ENCODE results near the gene CD99. TPM values are rescaled to one million over a fixed set of nuclear protein-coding genes. Genes with fewer than 3 reads are reported as not detected.
A peak's percentile ranks its signal among the peaks of the same experiment; 100 is the strongest.

CD99 gene
- total and polyA plus RNA-seq, 2 of the 13 experiments (the other 11 are each of a cell fraction or from before 2014, with no cell fraction given): 78.8 to 111 TPM

DNA sequence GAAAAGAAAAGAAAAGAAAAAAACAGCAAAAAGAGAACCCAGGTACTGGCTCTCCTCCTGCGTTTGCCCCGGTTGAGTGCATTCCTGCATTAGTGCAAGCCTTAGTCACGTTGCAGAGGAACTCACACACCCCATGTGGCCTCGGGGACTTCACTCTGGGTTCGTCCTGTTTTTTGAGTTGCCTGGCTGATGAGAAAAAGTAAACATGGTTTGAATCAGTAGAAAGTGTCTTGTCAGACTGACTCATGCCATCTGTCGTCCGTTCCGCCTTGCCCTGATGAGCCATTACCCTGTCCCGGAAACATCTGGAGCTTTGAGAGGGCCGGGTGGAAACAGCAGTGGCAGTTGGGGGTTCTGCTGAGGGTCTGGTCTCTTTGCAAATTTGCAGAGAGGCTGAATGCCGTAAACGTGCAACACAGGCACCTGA is 16.3 kb downstream of the CD99 start (continued):
- peak; percentile 17; the same call in 1 of the 2 replicates for TF ChIP-seq UBTF (CRISPR knock-in tag; IDR thresholded peaks at IDR 0.05)
- no peak for TF ChIP-seq ZNF142 (CRISPR knock-in tag; IDR thresholded peaks at IDR 0.05)
- no peak for TF ChIP-seq ZNF775 (CRISPR knock-in tag; IDR thresholded peaks at IDR 0.05; ENCODE audit: borderline replicate concordance)
- TF ChIP-seq ZNF75D (CRISPR knock-in tag; IDR thresholded peaks at IDR 0.05; ENCODE audit: borderline replicate concordance): no peak
- TF ChIP-seq, protein P1, sequence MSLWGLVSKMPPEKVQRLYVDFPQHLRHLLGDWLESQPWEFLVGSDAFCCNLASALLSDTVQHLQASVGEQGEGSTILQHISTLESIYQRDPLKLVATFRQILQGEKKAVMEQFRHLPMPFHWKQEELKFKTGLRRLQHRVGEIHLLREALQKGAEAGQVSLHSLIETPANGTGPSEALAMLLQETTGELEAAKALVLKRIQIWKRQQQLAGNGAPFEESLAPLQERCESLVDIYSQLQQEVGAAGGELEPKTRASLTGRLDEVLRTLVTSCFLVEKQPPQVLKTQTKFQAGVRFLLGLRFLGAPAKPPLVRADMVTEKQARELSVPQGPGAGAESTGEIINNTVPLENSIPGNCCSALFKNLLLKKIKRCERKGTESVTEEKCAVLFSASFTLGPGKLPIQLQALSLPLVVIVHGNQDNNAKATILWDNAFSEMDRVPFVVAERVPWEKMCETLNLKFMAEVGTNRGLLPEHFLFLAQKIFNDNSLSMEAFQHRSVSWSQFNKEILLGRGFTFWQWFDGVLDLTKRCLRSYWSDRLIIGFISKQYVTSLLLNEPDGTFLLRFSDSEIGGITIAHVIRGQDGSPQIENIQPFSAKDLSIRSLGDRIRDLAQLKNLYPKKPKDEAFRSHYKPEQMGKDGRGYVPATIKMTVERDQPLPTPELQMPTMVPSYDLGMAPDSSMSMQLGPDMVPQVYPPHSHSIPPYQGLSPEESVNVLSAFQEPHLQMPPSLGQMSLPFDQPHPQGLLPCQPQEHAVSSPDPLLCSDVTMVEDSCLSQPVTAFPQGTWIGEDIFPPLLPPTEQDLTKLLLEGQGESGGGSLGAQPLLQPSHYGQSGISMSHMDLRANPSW (CRISPR knock-in tag; IDR thresholded peaks at IDR 0.05; ENCODE audit: borderline replicate concordance): no peak
- no peak for TF ChIP-seq ZSCAN20 (CRISPR knock-in tag; IDR thresholded peaks at IDR 0.05; ENCODE audit: borderline replicate concordance)
- no peak for TF ChIP-seq NFRKB (IDR thresholded peaks at IDR 0.05)
- TF ChIP-seq, protein P2, sequence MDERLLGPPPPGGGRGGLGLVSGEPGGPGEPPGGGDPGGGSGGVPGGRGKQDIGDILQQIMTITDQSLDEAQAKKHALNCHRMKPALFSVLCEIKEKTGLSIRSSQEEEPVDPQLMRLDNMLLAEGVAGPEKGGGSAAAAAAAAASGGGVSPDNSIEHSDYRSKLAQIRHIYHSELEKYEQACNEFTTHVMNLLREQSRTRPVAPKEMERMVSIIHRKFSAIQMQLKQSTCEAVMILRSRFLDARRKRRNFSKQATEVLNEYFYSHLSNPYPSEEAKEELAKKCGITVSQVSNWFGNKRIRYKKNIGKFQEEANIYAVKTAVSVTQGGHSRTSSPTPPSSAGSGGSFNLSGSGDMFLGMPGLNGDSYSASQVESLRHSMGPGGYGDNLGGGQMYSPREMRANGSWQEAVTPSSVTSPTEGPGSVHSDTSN (CRISPR knock-in tag; IDR thresholded peaks at IDR 0.05): no peak
- no peak for TF ChIP-seq SNRNP70 (IDR thresholded peaks at IDR 0.05; ENCODE audit: low read depth, low read length)
- no peak for TF ChIP-seq EZH2 (conservative IDR thresholded peaks at IDR 0.05; ENCODE audit: low read depth, low read length)
- no peak for TF ChIP-seq ZNF446 (CRISPR knock-in tag; IDR thresholded peaks at IDR 0.05)
- TF ChIP-seq BCL6 (CRISPR knock-in tag; IDR thresholded peaks at IDR 0.05): no peak
- TF ChIP-seq HNRNPUL1 (IDR thresholded peaks at IDR 0.05; ENCODE audit: low read depth, low read length): no peak
- TF ChIP-seq, protein P3, sequence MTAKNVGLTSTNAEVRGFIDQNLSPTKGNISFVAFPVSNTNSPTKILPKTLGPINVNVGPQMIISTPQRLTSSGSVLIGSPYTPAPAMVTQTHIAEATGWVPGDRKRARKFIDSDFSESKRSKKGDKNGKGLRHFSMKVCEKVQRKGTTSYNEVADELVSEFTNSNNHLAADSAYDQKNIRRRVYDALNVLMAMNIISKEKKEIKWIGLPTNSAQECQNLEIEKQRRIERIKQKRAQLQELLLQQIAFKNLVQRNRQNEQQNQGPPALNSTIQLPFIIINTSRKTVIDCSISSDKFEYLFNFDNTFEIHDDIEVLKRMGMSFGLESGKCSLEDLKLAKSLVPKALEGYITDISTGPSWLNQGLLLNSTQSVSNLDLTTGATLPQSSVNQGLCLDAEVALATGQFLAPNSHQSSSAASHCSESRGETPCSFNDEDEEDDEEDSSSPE (CRISPR knock-in tag; IDR thresholded peaks at IDR 0.05): no peak
- peak; percentile 34; the same call in 1 of the 2 replicates for TF ChIP-seq CEBPG (CRISPR knock-in tag; IDR thresholded peaks at IDR 0.05)
- TF ChIP-seq AGO2 (optimal IDR thresholded peaks at IDR 0.05; ENCODE audit: low read depth, low read length): no peak

All from HepG2 (cell line).